HepG2 (cell line): ENCODE data around the gene WDR43. TPM values are rescaled to one million over a fixed set of nuclear protein-coding genes. Genes with fewer than 3 reads are reported as not detected.

ENCODE experiments used
- CBX2 ChIP-seq, 2 experiments: fragments of 200-600 bp in 1 of 2; sonication (generic); formaldehyde crosslinking in 1 of 2; IDR thresholded peaks; 2 replicates each; pipeline versions ENCODE4 v1.7.0 to v1.8.1; 2018 to 2022; ENCODE audit warnings: low read depth in 2 of 2, low read length in 1 of 2, mild to moderate bottlenecking in 1 of 2, missing genetic modification reagents in 1 of 2
- GABPA ChIP-seq, 2 experiments: IDR thresholded peaks; 2 replicates each; pipeline ENCODE4 v1.6.1; 2011 to 2016; ENCODE audit warnings: low read depth in 2 of 2, low read length in 1 of 2, missing biosample characterization in 1 of 2, missing genetic modification characterization in 1 of 2
- JARID2 ChIP-seq: sonication (generic); formaldehyde crosslinking; IDR thresholded peaks from 2 replicates; pipeline ENCODE4 v1.8.1; 2023; ENCODE audit warnings: missing genetic modification reagents, inconsistent platforms; ENCODE audit not compliant: insufficient replicate concordance
- SMAD1 ChIP-seq: sonication (generic); formaldehyde crosslinking; IDR thresholded peaks from 2 replicates; pipeline ENCODE4 v1.4.0; 2020; ENCODE audit warnings: missing genetic modification reagents, low read depth, mild to moderate bottlenecking, borderline replicate concordance
- ZNF292 ChIP-seq: sonication (generic); formaldehyde crosslinking; IDR thresholded peaks from 2 replicates; pipeline ENCODE4 v1.8.1; 2022; ENCODE audit warnings: mild to moderate bottlenecking, low read depth, missing genetic modification reagents, borderline replicate concordance
- ZNF615 ChIP-seq: sonication (generic); formaldehyde crosslinking; IDR thresholded peaks from 2 replicates; pipeline ENCODE4 v1.5.0; 2020; ENCODE audit warnings: mild to moderate bottlenecking, missing genetic modification reagents, borderline replicate concordance
- polyA plus RNA-seq, 8 experiments: library from polyadenylated mRNA; depleted of rRNA in 3 of 8; stranded (reverse) in 7 of 8; unstranded in 1 of 8; fragments of >200 nt; fragmentation: Illumina TruSeq in 4 of 8; extraction: Trizol in 4 of 8; gene quantifications; 2 replicates each; pipeline versions ENCODE4 v1.2.1 to v1.2.3, GENCODE V29; 2011 to 2016; ENCODE audit warnings: low read depth in 4 of 8, missing spikeins in 1 of 8, mixed read lengths in 1 of 8; ENCODE audit not compliant: insufficient read depth in 1 of 8
- total RNA-seq, 5 experiments: library from RNA; depleted of rRNA; stranded (reverse); fragments of >200 nt; fragmentation: Illumina TruSeq; extraction: Trizol; gene quantifications; 2 replicates each; pipeline ENCODE4 v1.2.3, GENCODE V29; 2016; ENCODE audit warnings: low read depth in 1 of 5
- TF ChIP-seq, protein P1 (sequence below), 2 experiments: sonication (generic) in 1 of 2; formaldehyde crosslinking in 1 of 2; IDR thresholded peaks; 2 replicates each; pipeline versions ENCODE4 v1.6.1 to v1.9.0; 2014 to 2022; ENCODE audit warnings: antibody characterized with exemption in 1 of 2, borderline replicate concordance in 1 of 2, inconsistent platforms in 1 of 2, low read depth in 1 of 2, missing genetic modification reagents in 1 of 2
- TF ChIP-seq, protein P2 (sequence below): sonication (generic); formaldehyde crosslinking; IDR thresholded peaks from 2 replicates; pipeline ENCODE4 v1.8.0; 2022; ENCODE audit warnings: mild to moderate bottlenecking, missing genetic modification reagents; ENCODE audit not compliant: insufficient replicate concordance
- TF ChIP-seq, protein P3 (sequence below): sonication (generic); formaldehyde crosslinking; IDR thresholded peaks from 2 replicates; pipeline ENCODE4 v1.5.0; 2020; ENCODE audit warnings: mild to moderate bottlenecking, missing genetic modification reagents
- TF ChIP-seq, protein P4 (sequence below), 2 experiments: sonication (generic) in 1 of 2; formaldehyde crosslinking in 1 of 2; IDR thresholded peaks; 2 replicates each; pipeline versions ENCODE4 v1.5.1 to v1.6.1; 2011 to 2020; ENCODE audit warnings: borderline replicate concordance in 1 of 2, low read depth in 1 of 2, low read length in 1 of 2, mild to moderate bottlenecking in 1 of 2, missing genetic modification reagents in 1 of 2, moderate library complexity in 1 of 2

The WDR43 gene
- total and polyA plus RNA-seq, 2 of the 13 experiments (the other 11 are each of a cell fraction or from before 2014, with no cell fraction given): 121 to 167 TPM

DNA sequence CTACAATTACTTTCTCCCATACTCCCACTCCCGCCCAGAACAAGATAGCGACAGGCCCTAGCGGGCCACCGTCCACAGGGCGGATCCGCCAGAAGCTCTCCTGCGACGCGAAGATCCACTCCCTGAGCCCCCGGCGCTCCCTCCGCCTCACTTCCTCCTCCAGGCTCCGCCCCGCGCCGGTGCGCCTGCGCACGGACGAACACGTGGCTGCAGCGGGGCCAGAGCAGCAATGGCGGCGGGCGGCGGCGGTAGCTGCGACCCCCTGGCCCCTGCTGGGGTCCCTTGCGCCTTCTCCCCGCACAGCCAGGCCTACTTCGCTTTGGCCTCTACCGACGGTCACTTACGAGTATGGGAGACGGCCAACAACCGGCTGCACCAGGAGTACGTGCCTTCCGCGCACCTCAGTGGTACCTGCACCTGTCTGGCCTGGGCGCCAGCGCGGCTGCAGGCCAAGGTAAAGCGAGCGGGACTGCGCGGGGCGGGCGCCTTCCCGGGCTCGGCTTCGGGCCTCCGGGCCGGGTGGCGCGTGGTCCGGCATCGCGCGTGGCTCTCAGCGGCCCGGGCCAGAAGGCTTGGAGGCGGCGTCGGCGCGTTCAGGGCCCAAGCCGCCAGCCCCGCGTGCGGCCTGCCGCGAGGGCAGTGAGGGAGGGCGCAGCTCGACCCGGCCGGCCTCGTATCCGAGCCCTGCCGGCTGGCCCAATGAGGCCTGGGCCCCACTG, at the start of gene WDR43 (continued):
- TF ChIP-seq, protein P1, sequence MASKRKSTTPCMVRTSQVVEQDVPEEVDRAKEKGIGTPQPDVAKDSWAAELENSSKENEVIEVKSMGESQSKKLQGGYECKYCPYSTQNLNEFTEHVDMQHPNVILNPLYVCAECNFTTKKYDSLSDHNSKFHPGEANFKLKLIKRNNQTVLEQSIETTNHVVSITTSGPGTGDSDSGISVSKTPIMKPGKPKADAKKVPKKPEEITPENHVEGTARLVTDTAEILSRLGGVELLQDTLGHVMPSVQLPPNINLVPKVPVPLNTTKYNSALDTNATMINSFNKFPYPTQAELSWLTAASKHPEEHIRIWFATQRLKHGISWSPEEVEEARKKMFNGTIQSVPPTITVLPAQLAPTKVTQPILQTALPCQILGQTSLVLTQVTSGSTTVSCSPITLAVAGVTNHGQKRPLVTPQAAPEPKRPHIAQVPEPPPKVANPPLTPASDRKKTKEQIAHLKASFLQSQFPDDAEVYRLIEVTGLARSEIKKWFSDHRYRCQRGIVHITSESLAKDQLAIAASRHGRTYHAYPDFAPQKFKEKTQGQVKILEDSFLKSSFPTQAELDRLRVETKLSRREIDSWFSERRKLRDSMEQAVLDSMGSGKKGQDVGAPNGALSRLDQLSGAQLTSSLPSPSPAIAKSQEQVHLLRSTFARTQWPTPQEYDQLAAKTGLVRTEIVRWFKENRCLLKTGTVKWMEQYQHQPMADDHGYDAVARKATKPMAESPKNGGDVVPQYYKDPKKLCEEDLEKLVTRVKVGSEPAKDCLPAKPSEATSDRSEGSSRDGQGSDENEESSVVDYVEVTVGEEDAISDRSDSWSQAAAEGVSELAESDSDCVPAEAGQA (IDR thresholded peaks at IDR 0.05; ENCODE audit: low read depth): peak; percentile 81
- TF ChIP-seq, protein P1 (CRISPR knock-in tag; IDR thresholded peaks at IDR 0.05; ENCODE audit: borderline replicate concordance): no peak
- TF ChIP-seq SMAD1 (peak; percentile 89; the same call in 1 of the 2 replicates), ZNF292 (CRISPR knock-in tag) (0 out of 2 replicates have a peak, but pooled peaks have one; percentile 37), GABPA (IDR thresholded peaks at IDR 0.05; ENCODE audit: low read depth, low read length) (peak; percentile 74), GABPA (CRISPR knock-in tag; IDR thresholded peaks at IDR 0.05; ENCODE audit: low read depth) (peak; percentile 89), JARID2 (CRISPR knock-in tag) (no peak), CBX2 (IDR thresholded peaks at IDR 0.05; ENCODE audit: low read depth, low read length) (no peak), CBX2 (CRISPR knock-in tag; IDR thresholded peaks at IDR 0.05; ENCODE audit: low read depth) (no peak; the same call in 1 of the 2 replicates), ZNF615 (CRISPR knock-in tag) (no peak)
- TF ChIP-seq, protein P2, sequence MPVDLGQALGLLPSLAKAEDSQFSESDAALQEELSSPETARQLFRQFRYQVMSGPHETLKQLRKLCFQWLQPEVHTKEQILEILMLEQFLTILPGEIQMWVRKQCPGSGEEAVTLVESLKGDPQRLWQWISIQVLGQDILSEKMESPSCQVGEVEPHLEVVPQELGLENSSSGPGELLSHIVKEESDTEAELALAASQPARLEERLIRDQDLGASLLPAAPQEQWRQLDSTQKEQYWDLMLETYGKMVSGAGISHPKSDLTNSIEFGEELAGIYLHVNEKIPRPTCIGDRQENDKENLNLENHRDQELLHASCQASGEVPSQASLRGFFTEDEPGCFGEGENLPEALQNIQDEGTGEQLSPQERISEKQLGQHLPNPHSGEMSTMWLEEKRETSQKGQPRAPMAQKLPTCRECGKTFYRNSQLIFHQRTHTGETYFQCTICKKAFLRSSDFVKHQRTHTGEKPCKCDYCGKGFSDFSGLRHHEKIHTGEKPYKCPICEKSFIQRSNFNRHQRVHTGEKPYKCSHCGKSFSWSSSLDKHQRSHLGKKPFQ (CRISPR knock-in tag): peak; percentile 77
- TF ChIP-seq, protein P3, sequence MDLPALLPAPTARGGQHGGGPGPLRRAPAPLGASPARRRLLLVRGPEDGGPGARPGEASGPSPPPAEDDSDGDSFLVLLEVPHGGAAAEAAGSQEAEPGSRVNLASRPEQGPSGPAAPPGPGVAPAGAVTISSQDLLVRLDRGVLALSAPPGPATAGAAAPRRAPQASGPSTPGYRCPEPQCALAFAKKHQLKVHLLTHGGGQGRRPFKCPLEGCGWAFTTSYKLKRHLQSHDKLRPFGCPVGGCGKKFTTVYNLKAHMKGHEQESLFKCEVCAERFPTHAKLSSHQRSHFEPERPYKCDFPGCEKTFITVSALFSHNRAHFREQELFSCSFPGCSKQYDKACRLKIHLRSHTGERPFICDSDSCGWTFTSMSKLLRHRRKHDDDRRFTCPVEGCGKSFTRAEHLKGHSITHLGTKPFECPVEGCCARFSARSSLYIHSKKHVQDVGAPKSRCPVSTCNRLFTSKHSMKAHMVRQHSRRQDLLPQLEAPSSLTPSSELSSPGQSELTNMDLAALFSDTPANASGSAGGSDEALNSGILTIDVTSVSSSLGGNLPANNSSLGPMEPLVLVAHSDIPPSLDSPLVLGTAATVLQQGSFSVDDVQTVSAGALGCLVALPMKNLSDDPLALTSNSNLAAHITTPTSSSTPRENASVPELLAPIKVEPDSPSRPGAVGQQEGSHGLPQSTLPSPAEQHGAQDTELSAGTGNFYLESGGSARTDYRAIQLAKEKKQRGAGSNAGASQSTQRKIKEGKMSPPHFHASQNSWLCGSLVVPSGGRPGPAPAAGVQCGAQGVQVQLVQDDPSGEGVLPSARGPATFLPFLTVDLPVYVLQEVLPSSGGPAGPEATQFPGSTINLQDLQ (CRISPR knock-in tag): peak; percentile 85
- TF ChIP-seq, protein P4, sequence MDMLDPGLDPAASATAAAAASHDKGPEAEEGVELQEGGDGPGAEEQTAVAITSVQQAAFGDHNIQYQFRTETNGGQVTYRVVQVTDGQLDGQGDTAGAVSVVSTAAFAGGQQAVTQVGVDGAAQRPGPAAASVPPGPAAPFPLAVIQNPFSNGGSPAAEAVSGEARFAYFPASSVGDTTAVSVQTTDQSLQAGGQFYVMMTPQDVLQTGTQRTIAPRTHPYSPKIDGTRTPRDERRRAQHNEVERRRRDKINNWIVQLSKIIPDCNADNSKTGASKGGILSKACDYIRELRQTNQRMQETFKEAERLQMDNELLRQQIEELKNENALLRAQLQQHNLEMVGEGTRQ (IDR thresholded peaks at IDR 0.05; ENCODE audit: low read depth, low read length): peak; percentile 64
- TF ChIP-seq, protein P4 (CRISPR knock-in tag; IDR thresholded peaks at IDR 0.05; ENCODE audit: borderline replicate concordance): peak; percentile 83
